NB4 (cell line): ENCODE measurements around the gene LGALS1.

Experiments used
- MYC ChIP-seq: IDR thresholded peaks from 2 replicates; pipeline ENCODE4 v1.6.1; 2011; ENCODE audit warnings: low read depth, low read length
- POLR2A ChIP-seq: IDR thresholded peaks from 2 replicates; pipeline ENCODE4 v1.6.1; 2011; ENCODE audit warnings: mild to moderate bottlenecking; ENCODE audit not compliant: insufficient read length; ENCODE audit errors: extremely low read depth
- TF ChIP-seq, protein P1 (sequence below): IDR thresholded peaks from one replicate; pipeline ENCODE4 v1.5.1; 2012; ENCODE audit warnings: low read depth, low read length
- TF ChIP-seq, protein P2 (sequence below): IDR thresholded peaks from 2 replicates; pipeline ENCODE4 v1.6.1; 2011; ENCODE audit warnings: low read depth, low read length

GRCh38 chr22:37672206-37672919, 3.1 kb upstream of the LGALS1 start:
- TF ChIP-seq POLR2A (no peak), MYC (no peak)
- TF ChIP-seq, protein P1, sequence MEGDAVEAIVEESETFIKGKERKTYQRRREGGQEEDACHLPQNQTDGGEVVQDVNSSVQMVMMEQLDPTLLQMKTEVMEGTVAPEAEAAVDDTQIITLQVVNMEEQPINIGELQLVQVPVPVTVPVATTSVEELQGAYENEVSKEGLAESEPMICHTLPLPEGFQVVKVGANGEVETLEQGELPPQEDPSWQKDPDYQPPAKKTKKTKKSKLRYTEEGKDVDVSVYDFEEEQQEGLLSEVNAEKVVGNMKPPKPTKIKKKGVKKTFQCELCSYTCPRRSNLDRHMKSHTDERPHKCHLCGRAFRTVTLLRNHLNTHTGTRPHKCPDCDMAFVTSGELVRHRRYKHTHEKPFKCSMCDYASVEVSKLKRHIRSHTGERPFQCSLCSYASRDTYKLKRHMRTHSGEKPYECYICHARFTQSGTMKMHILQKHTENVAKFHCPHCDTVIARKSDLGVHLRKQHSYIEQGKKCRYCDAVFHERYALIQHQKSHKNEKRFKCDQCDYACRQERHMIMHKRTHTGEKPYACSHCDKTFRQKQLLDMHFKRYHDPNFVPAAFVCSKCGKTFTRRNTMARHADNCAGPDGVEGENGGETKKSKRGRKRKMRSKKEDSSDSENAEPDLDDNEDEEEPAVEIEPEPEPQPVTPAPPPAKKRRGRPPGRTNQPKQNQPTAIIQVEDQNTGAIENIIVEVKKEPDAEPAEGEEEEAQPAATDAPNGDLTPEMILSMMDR, result no peak
- TF ChIP-seq, protein P2, sequence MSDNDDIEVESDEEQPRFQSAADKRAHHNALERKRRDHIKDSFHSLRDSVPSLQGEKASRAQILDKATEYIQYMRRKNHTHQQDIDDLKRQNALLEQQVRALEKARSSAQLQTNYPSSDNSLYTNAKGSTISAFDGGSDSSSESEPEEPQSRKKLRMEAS, result no peak
